CD4-positive, alpha-beta T cell (primary cell): ENCODE measurements around the gene TUT4. TPM values are rescaled to one million over a fixed set of nuclear protein-coding genes. Genes with fewer than 3 reads are reported as not detected.

Experiments used
- ATAC-seq: fragments of 200-7000 bp; cut with Tn5 transposase; one replicate; pipeline ENCODE4 v1.10.0; 2022; ENCODE audit warnings: mild to moderate bottlenecking; ENCODE audit not compliant: poor library complexity
- CTCF ChIA-PET: fragments of 350-600 bp; sonication (Branson Sonifier 250); formaldehyde crosslinking; loops from one replicate; lab custom pipeline; 2021; ENCODE audit warnings: antibody characterized with exemption, inconsistent platforms; lab: Charles Lee
- POLR2A ChIA-PET: fragments of 350-600 bp; sonication (Branson Sonifier 250); formaldehyde crosslinking; loops from one replicate; lab custom pipeline; 2021; ENCODE audit warnings: antibody characterized with exemption, inconsistent platforms; lab: Charles Lee
- DNase-seq, 14 experiments: peaks; one replicate each; pipeline ENCODE4 v3.0.0-alpha.2; 2013 to 2020; ENCODE audit warnings: mixed read lengths in 2 of 14
- H3K27ac ChIP-seq, 2 donors: one replicate each; pipeline versions ENCODE4 v1.5.1 to v1.7.0; 2013; ENCODE audit warnings: low read length in 2 of 2, low read depth in 1 of 2, mild to moderate bottlenecking in 1 of 2
- H3K27me3 ChIP-seq, 2 experiments: 1 replicate in 1 of 2; 2 replicates in 1 of 2; pipeline versions ENCODE4 v1.6.1 to v1.7.0; 2013; ENCODE audit warnings: low read length in 2 of 2, control low read depth in 1 of 2, mild to moderate bottlenecking in 1 of 2, moderate library complexity in 1 of 2; ENCODE audit not compliant: insufficient read depth in 2 of 2, control insufficient read depth in 1 of 2
- H3K36me3 ChIP-seq: one replicate; pipeline ENCODE4 v1.6.1; 2013; ENCODE audit warnings: low read length, control low read depth; ENCODE audit not compliant: insufficient read depth
- H3K4me1 ChIP-seq: one replicate; pipeline ENCODE4 v1.6.1; 2013; ENCODE audit warnings: low read length, control low read depth; ENCODE audit not compliant: insufficient read depth
- H3K4me3 ChIP-seq: one replicate; pipeline ENCODE4 v1.5.1; 2013; ENCODE audit warnings: mild to moderate bottlenecking, low read length, moderate library complexity
- H3K9me3 ChIP-seq, 2 experiments: 1 replicate in 1 of 2; 2 replicates in 1 of 2; pipeline versions ENCODE4 v1.6.1 to v1.7.0; 2013; ENCODE audit warnings: low read length in 2 of 2, mild to moderate bottlenecking in 2 of 2, control low read depth in 1 of 2, moderate library complexity in 1 of 2; ENCODE audit not compliant: control insufficient read depth in 1 of 2, insufficient read depth in 1 of 2
- H3K27ac Mint-ChIP-seq: one replicate; pipeline ENCODE4 v1.8.0; 2020; ENCODE audit warnings: mixed read lengths
- H3K27me3 Mint-ChIP-seq: one replicate; pipeline ENCODE4 v1.8.0; 2021; ENCODE audit warnings: mixed read lengths
- H3K36me3 Mint-ChIP-seq: one replicate; pipeline ENCODE4 v1.8.0; 2021; ENCODE audit warnings: low read depth, mixed read lengths
- H3K4me1 Mint-ChIP-seq: one replicate; pipeline ENCODE4 v1.8.0; 2021; ENCODE audit warnings: low read depth, mixed read lengths
- H3K4me3 Mint-ChIP-seq: one replicate; pipeline ENCODE4 v1.8.0; 2020; ENCODE audit warnings: mild to moderate bottlenecking, mixed read lengths
- H3K9me3 Mint-ChIP-seq: one replicate; pipeline ENCODE4 v1.8.0; 2020; ENCODE audit warnings: mixed read lengths
- intact Hi-C, 2 experiments: fragments of 100-400 bp; cut with DNase I in 1 of 2; cut with micrococcal nuclease in 1 of 2; formaldehyde crosslinking; loops; one replicate each; pipeline versions ENCODE4 v1.15.1 to v1.9.0; 2023 to 2025; cut with DNase I, micrococcal nuclease
- total RNA-seq, 174 experiments: library from RNA in 2 of 174; stranded (reverse) in 2 of 174; gene quantifications; one replicate each; pipeline ENCODE4 v1.2.3 and lab custom pipeline; 2021 to 2026
- TF ChIP-seq, protein P1 (sequence below): fragments of 200-600 bp; IDR thresholded peaks from one replicate; pipeline ENCODE4 v1.8.0; 2022; ENCODE audit warnings: antibody characterized with exemption, mild to moderate bottlenecking

The TUT4 gene
- total RNA-seq, 2 experiments from 2014 or later = 141 to 147 TPM

DNA sequence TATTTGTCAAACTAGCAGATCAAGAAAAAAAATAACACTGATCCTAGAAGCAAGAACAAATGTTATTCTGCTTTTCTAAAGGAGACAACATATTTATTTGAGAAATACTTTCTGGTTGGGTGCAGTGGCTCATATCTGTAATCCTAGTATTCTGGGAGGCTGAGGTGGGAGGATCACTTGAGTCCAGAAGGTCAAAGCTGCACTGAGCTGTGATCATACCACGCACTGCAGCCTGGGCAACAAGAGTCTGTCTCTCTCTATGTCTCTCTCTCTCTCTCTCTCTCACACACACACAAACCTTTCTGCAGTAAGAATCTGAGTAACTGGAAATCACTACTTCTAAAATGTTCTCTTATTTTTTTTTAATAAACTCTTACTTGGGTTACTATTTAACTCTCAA, 117.2 kb downstream of the TUT4 start:
- H3K36me3 Mint-ChIP-seq = peaks cover 91% of the 10 kb centered on the region
- no peak overlapping the region for H3K27ac Mint-ChIP-seq
- no peaks in the 10 kb centered on the region for H3K27me3 ChIP-seq
- no peak overlapping the region for H3K4me3 ChIP-seq
- no peaks in the 10 kb centered on the region for H3K4me1 ChIP-seq
- H3K9me3 Mint-ChIP-seq = no peaks in the 10 kb centered on the region
- intact Hi-C loops = no loop called here
- no peaks in the 10 kb centered on the region for H3K9me3 ChIP-seq
- no peak overlapping the region for H3K4me3 Mint-ChIP-seq
- no peak for DNase-seq
- H3K27ac ChIP-seq = no peak overlapping the region
- POLR2A ChIA-PET = interaction anchor here (0.8 to 1.2 kb wide), 2 partner anchors 9 to 32 kb away, joined by 3 to 4 read pairs; partner anchors contain the start of genes ORC1 and PRPF38A
- H3K27me3 Mint-ChIP-seq = no peaks in the 10 kb centered on the region
- H3K4me1 Mint-ChIP-seq = peaks cover 4% of the 10 kb centered on the region
- CTCF ChIA-PET = no interaction called here
- TF ChIP-seq, protein P1, sequence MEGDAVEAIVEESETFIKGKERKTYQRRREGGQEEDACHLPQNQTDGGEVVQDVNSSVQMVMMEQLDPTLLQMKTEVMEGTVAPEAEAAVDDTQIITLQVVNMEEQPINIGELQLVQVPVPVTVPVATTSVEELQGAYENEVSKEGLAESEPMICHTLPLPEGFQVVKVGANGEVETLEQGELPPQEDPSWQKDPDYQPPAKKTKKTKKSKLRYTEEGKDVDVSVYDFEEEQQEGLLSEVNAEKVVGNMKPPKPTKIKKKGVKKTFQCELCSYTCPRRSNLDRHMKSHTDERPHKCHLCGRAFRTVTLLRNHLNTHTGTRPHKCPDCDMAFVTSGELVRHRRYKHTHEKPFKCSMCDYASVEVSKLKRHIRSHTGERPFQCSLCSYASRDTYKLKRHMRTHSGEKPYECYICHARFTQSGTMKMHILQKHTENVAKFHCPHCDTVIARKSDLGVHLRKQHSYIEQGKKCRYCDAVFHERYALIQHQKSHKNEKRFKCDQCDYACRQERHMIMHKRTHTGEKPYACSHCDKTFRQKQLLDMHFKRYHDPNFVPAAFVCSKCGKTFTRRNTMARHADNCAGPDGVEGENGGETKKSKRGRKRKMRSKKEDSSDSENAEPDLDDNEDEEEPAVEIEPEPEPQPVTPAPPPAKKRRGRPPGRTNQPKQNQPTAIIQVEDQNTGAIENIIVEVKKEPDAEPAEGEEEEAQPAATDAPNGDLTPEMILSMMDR = no peak
- H3K36me3 ChIP-seq = peaks cover 67% of the 10 kb centered on the region
- ATAC-seq = no peak

DNA sequence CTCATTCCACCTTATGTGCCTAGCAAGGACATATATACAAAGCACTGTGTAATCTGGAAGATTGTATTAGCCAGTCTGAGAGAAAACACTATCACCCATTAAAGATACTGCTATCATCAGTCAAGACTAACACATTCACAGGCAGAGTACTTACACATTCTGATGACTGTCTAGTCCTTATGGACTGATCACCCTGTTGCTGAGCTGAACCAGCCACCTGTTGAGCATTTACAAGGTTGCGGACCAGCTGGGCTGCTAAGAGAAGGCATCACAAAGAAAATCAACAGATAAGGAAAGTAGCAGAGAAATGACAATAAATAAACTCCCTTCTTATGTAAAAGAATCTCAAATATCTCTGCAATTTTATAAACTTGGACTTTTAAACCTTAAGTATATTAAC, 117.7 kb downstream of the TUT4 start:
- TF ChIP-seq, protein P1 = no peak
- intact Hi-C loops = no loop called here
- Histone ChIP-seq H3K4me1 (no peaks in the 10 kb centered on the region), H3K27ac (no peak overlapping the region), H3K4me3 (no peak overlapping the region), H3K36me3 (peaks cover 68% of the 10 kb centered on the region), H3K9me3 (no peaks in the 10 kb centered on the region), H3K27me3 (no peaks in the 10 kb centered on the region)
- DNase-seq = no peak
- Mint-ChIP-seq H3K36me3 (peaks cover 91% of the 10 kb centered on the region), H3K27me3 (no peaks in the 10 kb centered on the region), H3K9me3 (no peaks in the 10 kb centered on the region), H3K4me1 (peaks cover 4% of the 10 kb centered on the region), H3K4me3 (no peak overlapping the region), H3K27ac (no peak overlapping the region)
- ChIA-PET POLR2A (interaction anchor here (0.8 to 1.2 kb wide), 2 partner anchors 9 to 31 kb away, joined by 3 to 4 read pairs; partner anchors contain the start of genes ORC1 and PRPF38A), CTCF (no interaction called here)
- no peak for ATAC-seq

GRCh38 chr1:52432807-52433206, 120.1 kb downstream of the TUT4 start:
- H3K27ac ChIP-seq = no peak overlapping the region
- no peaks in the 10 kb centered on the region for H3K27me3 ChIP-seq
- ATAC-seq = no peak
- peaks cover 1% of the 10 kb centered on the region for H3K4me1 Mint-ChIP-seq
- ChIA-PET CTCF (interaction anchor here (1.5 kb wide), 1 partner anchor 29 kb away, joined by 3 read pairs; the partner anchor contains the start of genes ORC1 and PRPF38A), POLR2A (interaction anchor here (0.7 to 1.0 kb wide), 2 partner anchors 8 to 23 kb away, joined by 3 to 5 read pairs; no protein-coding TSS in a partner anchor)
- no peak overlapping the region for H3K27ac Mint-ChIP-seq
- H3K36me3 ChIP-seq = peaks cover 56% of the 10 kb centered on the region
- H3K9me3 ChIP-seq = no peaks in the 10 kb centered on the region
- H3K4me3 Mint-ChIP-seq = no peak overlapping the region
- no peaks in the 10 kb centered on the region for H3K4me1 ChIP-seq
- no peaks in the 10 kb centered on the region for H3K9me3 Mint-ChIP-seq
- H3K27me3 Mint-ChIP-seq = no peaks in the 10 kb centered on the region
- intact Hi-C loops = no loop called here
- H3K4me3 ChIP-seq = no peak overlapping the region
- DNase-seq = no peak
- TF ChIP-seq, protein P1 = no peak
- peaks cover 85% of the 10 kb centered on the region for H3K36me3 Mint-ChIP-seq
